COLO668 (cell line): ENCODE data around the gene TXNDC11.
A peak's percentile ranks its signal among the peaks of the same experiment; 100 is the strongest.
"Not testable (repeated sequence)": the region's sequence is repeated elsewhere in the genome, so short reads cannot be mapped to it uniquely, and the experiment has no call there.

ENCODE experiments used
- DNase-seq: peaks from one replicate; lab custom pipeline; 2025; ENCODE audit not compliant: unreplicated experiment; lab: John Stamatoyannopoulos, UW

TXNDC11 gene

GRCh38 chr16:11742536-11743307, at the start of gene TXNDC11:
Gene TXNDC11, minus strand, starts transcription at chr16:11742857. Its CDS starts 127 bp downstream, at chr16:11742730.
- DNase-seq, result peak; percentile 99

- DNase-seq, result no peak
Observed at GRCh38 chr16:11791144-11791828, 48.6 kb upstream of the TXNDC11 start.

- no peak for DNase-seq
Observed at GRCh38 chr16:11788914-11789313, 46.3 kb upstream of the TXNDC11 start.

GRCh38 chr16:11784980-11785599, 42.4 kb upstream of the TXNDC11 start:
- DNase-seq, result not testable (repeated sequence)

- not testable (repeated sequence) for DNase-seq
Observed at GRCh38 chr16:11784381-11784780, 41.7 kb upstream of the TXNDC11 start.

- DNase-seq, result no peak
Observed at GRCh38 chr16:11784038-11784369, 41.3 kb upstream of the TXNDC11 start.

GRCh38 chr16:11783319-11784037, 40.8 kb upstream of the TXNDC11 start:
- no peak for DNase-seq

- DNase-seq, result peak; percentile 9
Observed at GRCh38 chr16:11781773-11782172, 39.1 kb upstream of the TXNDC11 start.

- no peak for DNase-seq
Observed at GRCh38 chr16:11780991-11781680, 38.5 kb upstream of the TXNDC11 start.

GRCh38 chr16:11779074-11779473, 36.4 kb upstream of the TXNDC11 start:
- DNase-seq, result no peak

GRCh38 chr16:11774065-11774626, 31.5 kb upstream of the TXNDC11 start:
- DNase-seq, result no peak

GRCh38 chr16:11768849-11769248, 26.2 kb upstream of the TXNDC11 start:
- DNase-seq, result no peak

GRCh38 chr16:11762431-11762830, 19.8 kb upstream of the TXNDC11 start:
- no peak for DNase-seq

GRCh38 chr16:11759997-11760396, 17.3 kb upstream of the TXNDC11 start:
- DNase-seq, result no peak

- DNase-seq, result no peak
Observed at GRCh38 chr16:11759163-11759834, 16.6 kb upstream of the TXNDC11 start.

GRCh38 chr16:11757671-11758545, 15.3 kb upstream of the TXNDC11 start:
- DNase-seq, result no peak

- DNase-seq, result no peak
Observed at GRCh38 chr16:11756248-11756647, 13.6 kb upstream of the TXNDC11 start.

- no peak for DNase-seq
Observed at GRCh38 chr16:11755022-11755760, 12.5 kb upstream of the TXNDC11 start.
